Ovary (tissue), 1 donor: ENCODE results near the gene GOLGA6L10.
"Not testable (repeated sequence)": the region's sequence is repeated elsewhere in the genome, so short reads cannot be mapped to it uniquely, and the experiment has no call there.

Experiments
- EP300 ChIP-seq: sonication (generic); formaldehyde crosslinking; IDR thresholded peaks from one replicate; pipeline ENCODE4 v1.6.1; 2017; ENCODE audit warnings: antibody characterized with exemption
- POLR2A ChIP-seq: fragments of 450-650 bp; IDR thresholded peaks from one replicate; pipeline ENCODE4 v1.6.1; 2017; ENCODE audit warnings: antibody characterized with exemption, mild to moderate bottlenecking, moderate library complexity

DNA sequence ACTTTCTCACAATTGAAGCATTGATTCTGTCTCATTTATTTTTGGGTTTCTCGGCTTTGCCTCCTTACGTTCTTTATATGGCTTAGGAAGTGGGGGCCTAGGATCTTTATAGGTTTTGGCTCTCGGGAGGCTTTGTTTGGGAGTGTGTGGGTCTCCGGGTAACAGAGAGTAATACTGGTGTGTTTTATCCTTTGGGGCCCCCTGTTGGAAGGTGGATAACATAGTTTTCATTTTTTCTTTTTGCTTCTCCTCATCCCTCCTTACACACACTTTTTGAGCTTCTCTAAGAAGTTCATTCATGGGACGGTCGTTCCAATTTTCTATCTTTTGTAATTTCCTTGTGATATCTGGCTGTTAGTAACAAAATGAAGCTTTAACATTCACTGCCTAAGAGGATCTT lies 30.3 kb upstream of the GOLGA6L10 start:
- TF ChIP-seq EP300, POLR2A: not testable (repeated sequence)
